ENCODE measurements around the gene SHISA2.

SHISA2 gene

GRCh38 chr13:26050568-26051230 is 1.1 kb downstream of the SHISA2 start:
- DNase-seq (ENCODE audit: insufficient read length, low spot score) = no peak
- no peak for FAIRE-seq

DNA sequence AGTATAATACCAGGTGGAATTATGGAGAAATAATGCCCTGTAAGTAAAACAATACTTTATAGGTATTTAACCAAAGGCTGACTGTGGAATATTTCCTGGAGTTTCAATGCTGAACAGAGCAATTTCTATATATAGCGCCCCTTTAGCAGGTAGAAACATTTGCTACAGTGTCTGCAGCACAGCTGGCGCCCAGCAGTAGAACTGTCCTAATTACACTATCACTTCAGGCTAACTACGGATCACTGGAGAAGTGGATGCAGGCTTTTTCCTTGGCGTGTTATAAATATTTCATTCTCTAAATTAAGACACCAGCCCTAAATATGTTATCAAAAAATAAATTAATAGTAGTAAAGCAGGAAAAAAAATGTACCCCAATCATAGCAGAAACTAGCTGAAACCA is 3.1 kb downstream of the SHISA2 start:
- no peak for FAIRE-seq
- DNase-seq (ENCODE audit: insufficient read length, low spot score) = no peak

GRCh38 chr13:26047040-26047439 is 4.8 kb downstream of the SHISA2 start:
- no peak for DNase-seq (ENCODE audit: insufficient read length, low spot score)
- no peak for FAIRE-seq

- DNase-seq (ENCODE audit: insufficient read length, low spot score) (no peak), FAIRE-seq (no peak)
These were observed 5.2 kb downstream of the SHISA2 start for GRCh38 chr13:26046639-26047038.

DNA sequence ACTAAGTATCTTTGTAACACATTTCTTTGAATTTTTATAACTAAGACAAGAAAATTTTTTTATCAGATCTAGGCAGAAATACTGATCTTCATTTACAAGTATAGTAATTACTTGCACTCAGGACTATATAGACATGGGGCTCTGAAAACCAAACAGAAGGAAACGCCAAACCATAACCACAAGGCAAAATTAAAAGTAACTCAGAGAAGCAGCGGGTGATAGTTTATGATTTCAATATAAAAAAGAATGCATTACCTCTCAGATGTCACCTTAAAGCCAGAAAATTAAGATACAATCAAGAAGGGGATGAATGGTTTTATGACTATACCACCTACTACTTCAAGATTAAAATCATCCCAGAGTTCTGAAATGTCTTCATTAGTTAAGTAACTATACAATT is 6.7 kb downstream of the SHISA2 start:
- no peak for DNase-seq (ENCODE audit: insufficient read length, low spot score)
- no peak for FAIRE-seq

DNA sequence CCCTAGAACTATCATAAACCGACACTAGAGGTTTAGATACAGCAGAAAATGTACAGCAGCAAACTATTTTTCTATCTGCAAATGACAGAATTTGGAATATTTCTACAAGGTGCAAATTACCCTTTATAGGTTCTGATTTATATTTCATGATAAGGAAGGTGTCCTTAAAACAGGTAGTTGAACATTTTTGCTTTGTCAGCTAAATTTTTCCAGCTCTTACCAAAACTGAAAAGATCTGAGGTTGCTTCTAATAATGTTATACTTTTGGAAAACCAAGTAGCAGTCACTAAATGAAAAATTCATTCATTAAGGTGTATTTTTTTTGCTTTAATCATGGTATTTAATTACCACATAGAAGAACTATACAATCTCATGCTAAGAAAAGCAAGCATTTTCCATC is 9.0 kb downstream of the SHISA2 start:
- FAIRE-seq (no peak), DNase-seq (ENCODE audit: insufficient read length, low spot score) (no peak)

- DNase-seq (ENCODE audit: insufficient read length, low spot score) = no peak
- FAIRE-seq = no peak
These were observed 10.4 kb downstream of the SHISA2 start for GRCh38 chr13:26041444-26041843.

GRCh38 chr13:26038931-26039475 is 12.8 kb downstream of the SHISA2 start:
- DNase-seq (ENCODE audit: insufficient read length, low spot score) = no peak
- FAIRE-seq = no peak

- FAIRE-seq (no peak), DNase-seq (ENCODE audit: insufficient read length, low spot score) (no peak)
These were observed 14.5 kb downstream of the SHISA2 start for GRCh38 chr13:26037302-26037701.

DNA sequence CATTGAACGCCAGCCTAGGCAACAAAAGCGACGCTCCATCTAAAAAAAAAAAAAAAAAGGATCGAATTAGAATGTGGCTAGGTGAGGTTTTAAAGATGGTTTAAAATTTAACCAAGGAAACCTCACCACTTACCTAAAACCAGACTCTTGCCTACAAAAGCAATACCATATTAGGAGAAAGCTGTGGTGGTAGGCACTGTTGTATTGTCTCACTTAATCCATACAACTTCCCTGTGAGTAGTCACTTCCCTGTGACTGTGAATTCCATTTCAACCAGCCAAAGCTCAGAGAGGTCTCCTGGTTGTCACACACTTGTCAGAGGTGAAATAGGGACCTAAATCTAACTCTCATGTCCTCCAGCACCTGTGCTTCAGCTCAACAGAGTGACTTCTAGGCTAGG is 15.4 kb downstream of the SHISA2 start:
- FAIRE-seq = no peak
- DNase-seq (ENCODE audit: insufficient read length, low spot score) = no peak

DNA sequence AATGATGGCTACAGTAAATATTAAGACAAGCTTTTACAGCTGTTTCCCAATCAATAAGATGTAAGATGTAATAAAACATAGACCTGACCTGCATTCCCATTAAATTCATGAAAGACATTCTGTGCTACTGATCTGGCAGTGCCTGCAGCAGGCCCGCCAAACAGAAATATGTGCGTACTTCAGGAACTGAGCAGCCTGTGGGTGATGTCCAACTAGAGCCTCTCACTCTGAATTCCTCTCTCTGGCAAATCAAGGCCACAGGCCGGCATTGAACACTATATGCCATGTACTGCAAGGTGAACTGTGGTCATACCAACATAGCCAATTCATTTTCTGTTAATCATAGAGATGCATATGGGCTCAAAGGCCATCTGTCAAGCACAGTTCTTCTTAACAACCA is 17.8 kb downstream of the SHISA2 start:
- no peak for DNase-seq (ENCODE audit: insufficient read length, low spot score)
- FAIRE-seq = no peak

- FAIRE-seq (no peak), DNase-seq (ENCODE audit: insufficient read length, low spot score) (no peak)
These were observed 21.5 kb downstream of the SHISA2 start for GRCh38 chr13:26030331-26030730.

DNA sequence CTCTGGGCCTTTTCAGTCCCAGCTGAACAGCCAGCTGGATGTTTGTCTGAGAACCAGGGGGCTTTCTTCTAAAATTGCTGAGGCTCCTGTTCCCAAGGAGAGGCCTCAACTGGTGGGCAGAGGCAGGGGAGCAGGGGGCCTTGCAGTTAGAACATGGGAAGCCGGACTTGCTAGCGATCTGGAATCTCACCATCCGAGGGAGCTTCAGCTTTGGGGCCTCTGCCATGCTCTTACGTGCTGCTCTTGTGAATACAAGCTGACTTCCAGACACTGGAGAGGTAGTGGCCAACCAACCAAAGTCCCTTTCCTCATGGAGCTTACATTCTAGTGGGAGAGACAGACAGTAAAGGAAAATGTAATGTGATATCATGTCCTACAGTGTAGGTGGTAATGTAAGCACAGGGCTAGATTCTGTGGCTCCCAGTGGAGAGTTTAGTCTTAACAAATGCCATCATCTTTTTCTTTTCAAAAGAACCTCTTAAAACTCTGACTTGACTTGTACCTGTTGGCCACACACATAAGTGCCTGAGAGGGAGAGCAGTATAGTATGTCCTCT is 22.2 kb downstream of the SHISA2 start:
- DNase-seq (ENCODE audit: insufficient read length, low spot score) (no peak), FAIRE-seq (no peak)

- FAIRE-seq = no peak
- no peak for DNase-seq (ENCODE audit: insufficient read length, low spot score)
These were observed 25.6 kb downstream of the SHISA2 start for GRCh38 chr13:26026211-26026610.

GRCh38 chr13:26025771-26026170 is 26.0 kb downstream of the SHISA2 start:
- DNase-seq (ENCODE audit: insufficient read length, low spot score) (no peak), FAIRE-seq (no peak)

DNA sequence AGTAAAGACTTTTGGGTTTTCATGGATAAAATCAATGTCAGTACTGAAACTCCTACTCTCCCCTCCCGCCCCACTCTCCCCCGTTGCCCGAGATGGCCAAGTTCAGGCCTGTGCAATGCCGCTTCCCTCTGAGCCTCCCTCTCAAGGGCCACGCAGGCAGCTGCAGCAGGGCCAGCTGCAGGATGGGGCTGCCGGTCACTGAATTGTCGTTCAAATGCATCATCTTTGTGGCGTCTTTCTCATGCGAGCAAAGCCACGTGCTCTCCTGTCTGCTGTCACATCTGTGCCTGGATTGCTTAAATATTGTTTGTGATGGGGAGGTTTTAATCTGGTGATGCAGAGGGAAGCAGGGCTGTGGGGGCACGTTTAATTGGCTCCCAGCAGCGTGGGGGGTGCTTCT is 26.6 kb downstream of the SHISA2 start:
- no peak for FAIRE-seq
- no peak for DNase-seq (ENCODE audit: insufficient read length, low spot score)

DNA sequence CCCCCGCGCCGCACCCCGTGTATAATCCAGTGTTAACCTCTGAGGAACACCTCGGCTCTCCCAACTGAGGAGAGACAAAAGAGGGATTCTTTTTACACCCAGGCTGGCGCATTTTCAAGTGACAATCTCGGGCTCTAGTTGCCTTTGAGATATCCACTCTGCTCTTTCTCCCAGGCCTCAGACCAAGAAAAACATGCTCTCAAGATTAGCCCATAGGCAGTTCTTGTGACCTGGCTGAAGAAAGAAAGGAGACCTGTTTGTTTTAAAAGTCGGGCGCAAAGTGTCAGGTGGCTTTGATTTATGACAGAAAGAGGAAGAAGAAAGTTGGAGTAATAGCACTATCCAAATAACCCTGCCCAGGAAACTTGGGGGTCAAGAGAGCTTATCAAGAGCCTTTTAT is 27.3 kb downstream of the SHISA2 start:
- no peak for FAIRE-seq
- DNase-seq (ENCODE audit: insufficient read length, low spot score) = no peak

DNA sequence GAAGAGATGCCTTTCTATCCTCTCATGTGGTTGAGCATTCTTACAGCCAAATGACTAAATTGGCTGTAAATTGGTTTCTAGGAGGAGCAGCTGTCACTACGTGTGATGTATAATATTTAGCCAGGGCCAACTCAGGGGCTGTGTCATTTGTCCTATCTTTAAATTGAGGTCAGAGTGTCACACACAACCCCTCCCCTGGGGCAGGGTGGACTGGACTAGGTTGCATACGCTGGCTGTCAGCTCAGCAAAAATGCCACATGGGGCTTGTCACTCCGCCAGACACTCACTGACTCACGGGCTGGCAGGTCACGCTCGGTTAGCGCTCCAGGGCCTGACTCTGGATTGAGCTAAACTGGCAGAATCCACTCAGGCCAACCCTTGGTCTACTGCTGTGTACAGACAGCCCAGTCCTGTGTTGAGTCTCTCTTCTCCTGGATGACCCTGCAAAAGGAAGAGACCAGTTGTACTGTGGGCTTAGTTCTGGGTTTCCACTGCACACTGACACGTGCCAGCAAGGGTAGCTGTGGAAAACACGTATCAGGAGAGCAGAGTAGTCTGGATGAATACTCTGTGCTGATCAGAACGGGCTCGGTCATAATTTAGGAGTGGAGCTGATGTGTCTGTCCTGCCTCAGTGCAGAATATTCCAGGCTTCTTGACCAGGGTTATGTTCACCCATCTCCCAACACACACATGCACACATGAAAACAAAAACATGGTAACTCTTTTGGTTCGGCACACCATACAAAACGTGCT is 29.1 kb downstream of the SHISA2 start:
- no peak for FAIRE-seq
- DNase-seq (ENCODE audit: insufficient read length, low spot score) = no peak

DNA sequence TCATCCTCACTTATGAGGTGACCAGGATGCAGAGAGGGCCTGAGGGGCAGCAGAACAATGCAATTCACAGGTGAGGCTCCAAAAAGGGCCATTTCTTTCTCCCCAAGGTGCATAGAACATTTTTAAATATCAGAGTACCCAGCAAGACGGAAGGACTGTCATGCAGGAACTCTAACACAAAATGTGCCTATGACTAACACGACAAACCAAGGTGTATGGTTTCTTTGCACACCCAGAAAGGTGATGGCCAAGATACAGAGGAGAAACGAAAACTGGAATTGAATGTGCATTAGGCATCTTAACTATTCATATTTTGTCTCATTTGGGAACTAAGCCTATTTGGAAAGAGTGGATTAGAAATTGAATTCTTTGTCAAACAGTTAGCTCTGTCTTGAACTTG is 29.9 kb downstream of the SHISA2 start:
- DNase-seq (ENCODE audit: insufficient read length, low spot score) = no peak
- FAIRE-seq = no peak

- DNase-seq (ENCODE audit: insufficient read length, low spot score) (no peak), FAIRE-seq (no peak)
These were observed 30.3 kb downstream of the SHISA2 start for GRCh38 chr13:26021516-26021915.

GRCh38 chr13:26020891-26021290 is 30.9 kb downstream of the SHISA2 start:
- no peak for FAIRE-seq
- no peak for DNase-seq (ENCODE audit: insufficient read length, low spot score)
